AG08396 (cell line): Measurements from ENCODE around the gene POLR1A.

Experiments
- DNase-seq: peaks from one replicate; pipeline ENCODE4 v3.0.0; 2012; ENCODE audit warnings: low spot score, mixed read lengths

POLR1A gene

GRCh38 chr2:86097114-86097896 is 8.4 kb downstream of the POLR1A start:
- no peak for DNase-seq

GRCh38 chr2:86094229-86094628 is 11.5 kb downstream of the POLR1A start:
- DNase-seq: no peak

- no peak for DNase-seq
Observed at GRCh38 chr2:86087936-86088850, 17.5 kb downstream of the POLR1A start.

- no peak for DNase-seq
Observed at GRCh38 chr2:86082756-86083155, 22.9 kb downstream of the POLR1A start.

GRCh38 chr2:86081724-86082123 is 24.0 kb downstream of the POLR1A start:
- DNase-seq: no peak

GRCh38 chr2:86079981-86080911 is 25.4 kb downstream of the POLR1A start:
- peak; percentile 62 for DNase-seq

GRCh38 chr2:86078774-86079545 is 26.7 kb downstream of the POLR1A start:
- DNase-seq: peak; percentile 30

- no peak for DNase-seq
Observed at GRCh38 chr2:86075886-86076285, 29.8 kb downstream of the POLR1A start.

- DNase-seq: no peak
Observed at GRCh38 chr2:86074811-86075210, 30.9 kb downstream of the POLR1A start.

GRCh38 chr2:86074256-86074655 is 31.4 kb downstream of the POLR1A start:
- no peak for DNase-seq

GRCh38 chr2:86073225-86073624 is 32.5 kb downstream of the POLR1A start:
- no peak for DNase-seq

- DNase-seq: no peak
Observed at GRCh38 chr2:86072271-86072858, 33.3 kb downstream of the POLR1A start.

- no peak for DNase-seq
Observed at GRCh38 chr2:86070868-86071267, 34.8 kb downstream of the POLR1A start.

- DNase-seq: no peak
Observed at GRCh38 chr2:86069783-86070339, 35.8 kb downstream of the POLR1A start.

- no peak for DNase-seq
Observed at GRCh38 chr2:86069091-86069685, 36.5 kb downstream of the POLR1A start.

GRCh38 chr2:86068648-86069047 is 37.0 kb downstream of the POLR1A start:
- no peak for DNase-seq

GRCh38 chr2:86068136-86068588 is 37.5 kb downstream of the POLR1A start:
- DNase-seq: peak; percentile 39

- DNase-seq: no peak
Observed at GRCh38 chr2:86066915-86067314, 38.8 kb downstream of the POLR1A start.

GRCh38 chr2:86066007-86066578 is 39.6 kb downstream of the POLR1A start:
- no peak for DNase-seq

- DNase-seq: no peak
Observed at GRCh38 chr2:86065512-86065911, 40.2 kb downstream of the POLR1A start.
